Glutamatergic neuron (in vitro differentiated cells): ENCODE data around the gene TUBB4A. TPM values are rescaled to one million over a fixed set of nuclear protein-coding genes. Genes with fewer than 3 reads are reported as not detected.

ENCODE experiments used
- DNase-seq: peaks from one replicate; pipeline ENCODE4 v3.0.0; 2022
- H3K27ac Mint-ChIP-seq: one replicate; pipeline ENCODE4 v1.8.0; 2020; ENCODE audit warnings: mild to moderate bottlenecking, mixed read lengths, inconsistent platforms; ENCODE audit not compliant: unreplicated experiment
- H3K27me3 Mint-ChIP-seq: one replicate; pipeline ENCODE4 v1.8.0; 2020; ENCODE audit warnings: mild to moderate bottlenecking, moderate library complexity, mixed read lengths, inconsistent platforms; ENCODE audit not compliant: unreplicated experiment
- H3K36me3 Mint-ChIP-seq: one replicate; pipeline ENCODE4 v1.8.0; 2020; ENCODE audit warnings: mild to moderate bottlenecking, mixed read lengths, inconsistent platforms; ENCODE audit not compliant: unreplicated experiment
- H3K4me1 Mint-ChIP-seq: one replicate; pipeline ENCODE4 v1.8.0; 2020; ENCODE audit warnings: mild to moderate bottlenecking, low read depth, mixed read lengths, inconsistent platforms; ENCODE audit not compliant: unreplicated experiment
- H3K4me3 Mint-ChIP-seq: one replicate; pipeline ENCODE4 v1.8.0; 2020; ENCODE audit warnings: mild to moderate bottlenecking, mixed read lengths, inconsistent platforms; ENCODE audit not compliant: unreplicated experiment
- H3K9me3 Mint-ChIP-seq: one replicate; pipeline ENCODE4 v1.8.0; 2020; ENCODE audit warnings: mild to moderate bottlenecking, moderate library complexity, mixed read lengths, inconsistent platforms; ENCODE audit not compliant: unreplicated experiment
- CTCF ChIP-seq: fragments of 200-600 bp; sonication (generic); IDR thresholded peaks from one replicate; pipeline ENCODE4 v1.5.0; 2021; ENCODE audit not compliant: partially characterized antibody, unreplicated experiment
- total RNA-seq: library from RNA; stranded (reverse); fragmentation: NEBNext Ultra II Directional; extraction: Animal tissue kit (Norgen Biotek cat#: 25700); gene quantifications from one replicate; pipeline ENCODE4 v1.2.1, GENCODE V29; 2021; ENCODE audit not compliant: unreplicated experiment

Gene TUBB4A
- total RNA-seq, 1 donor from 2014 or later: 225 TPM

- H3K27me3 Mint-ChIP-seq: peaks cover 15% of the 10 kb centered on the region
- peaks cover 13% of the 10 kb centered on the region for H3K36me3 Mint-ChIP-seq
- no peak overlapping the region for H3K27ac Mint-ChIP-seq
- peak overlapping the region; percentile 65 for H3K4me3 Mint-ChIP-seq
- H3K9me3 Mint-ChIP-seq: peaks cover 8% of the 10 kb centered on the region
- DNase-seq: no peak
- TF ChIP-seq CTCF: no peak
- H3K4me1 Mint-ChIP-seq: peaks cover 2% of the 10 kb centered on the region
Measured at GRCh38 chr19:6499052-6499790, 2.9 kb downstream of the TUBB4A start.

DNA sequence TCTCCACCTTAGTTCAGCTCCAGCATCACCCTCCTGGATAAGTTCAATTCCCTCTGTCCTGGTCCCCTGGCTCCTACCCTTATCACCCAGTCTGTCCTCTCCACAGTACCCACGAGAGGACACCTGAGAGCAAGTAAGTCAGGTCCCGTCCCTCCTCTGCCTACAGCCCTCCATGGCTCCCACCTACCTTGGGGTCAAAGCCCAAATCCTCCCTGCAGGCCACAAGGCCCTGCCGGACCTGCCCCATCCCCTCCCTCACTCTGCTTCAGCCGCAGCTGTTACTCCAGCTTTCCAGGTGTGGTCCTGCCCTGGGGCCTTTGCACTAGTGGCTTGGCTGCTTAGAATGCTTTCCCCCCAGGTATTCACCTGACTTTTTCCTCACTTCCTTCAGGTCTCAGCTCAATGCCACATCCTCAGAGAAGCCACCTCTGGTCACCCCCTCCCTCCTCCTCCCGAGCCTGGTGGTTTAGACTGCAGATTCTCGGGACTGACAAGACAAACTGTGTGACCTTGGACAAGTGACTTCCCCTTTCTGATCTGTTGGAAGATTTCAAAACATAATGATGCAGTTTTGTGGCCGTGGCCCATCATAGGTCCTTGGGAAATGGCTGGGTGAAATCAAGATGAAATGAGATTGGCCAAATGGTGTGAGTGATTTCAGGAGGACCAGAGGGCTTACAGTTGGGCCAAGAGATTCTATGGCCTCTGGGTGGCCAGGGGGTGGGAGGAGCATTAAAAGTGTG lies 3.6 kb downstream of the TUBB4A start:
- peaks cover 13% of the 10 kb centered on the region for H3K36me3 Mint-ChIP-seq
- DNase-seq: no peak

DNA sequence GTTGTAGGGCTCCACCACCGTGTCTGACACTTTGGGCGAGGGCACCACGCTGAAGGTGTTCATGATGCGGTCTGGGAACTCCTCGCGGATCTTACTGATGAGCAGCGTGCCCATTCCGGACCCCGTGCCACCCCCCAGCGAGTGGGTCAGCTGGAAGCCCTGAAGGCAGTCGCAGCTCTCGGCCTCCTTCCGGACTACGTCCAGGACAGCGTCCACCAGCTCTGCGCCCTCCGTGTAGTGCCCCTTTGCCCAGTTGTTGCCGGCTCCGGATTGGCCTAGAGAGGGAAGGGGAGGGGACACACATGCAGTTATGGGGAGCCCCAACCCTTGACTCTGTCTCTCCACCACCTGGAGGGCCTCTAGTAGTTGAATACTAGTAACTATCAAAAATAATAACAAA lies 6.2 kb downstream of the TUBB4A start:
- Mint-ChIP-seq H3K36me3 (peaks cover 13% of the 10 kb centered on the region), H3K9me3 (peaks cover 5% of the 10 kb centered on the region), H3K4me3 (no peak overlapping the region), H3K4me1 (no peaks in the 10 kb centered on the region), H3K27ac (no peak overlapping the region), H3K27me3 (peaks cover 7% of the 10 kb centered on the region)
- no peak for TF ChIP-seq CTCF
- no peak for DNase-seq

More for the DNA sequence above, 3.6 kb downstream of the TUBB4A start:
- no peak for TF ChIP-seq CTCF
- Mint-ChIP-seq H3K9me3 (peaks cover 8% of the 10 kb centered on the region), H3K27me3 (peaks cover 12% of the 10 kb centered on the region), H3K27ac (no peak overlapping the region), H3K4me3 (peak overlapping the region; percentile 7), H3K4me1 (peaks cover 2% of the 10 kb centered on the region)

- Mint-ChIP-seq H3K4me1 (no peaks in the 10 kb centered on the region), H3K9me3 (peaks cover 5% of the 10 kb centered on the region), H3K36me3 (peaks cover 13% of the 10 kb centered on the region)
Measured at GRCh38 chr19:6494438-6495036, 7.6 kb downstream of the TUBB4A start.

More at GRCh38 chr19:6494438-6495036, 7.6 kb downstream of the TUBB4A start:
- TF ChIP-seq CTCF: no peak
- no peak for DNase-seq
- Mint-ChIP-seq H3K27me3 (peaks cover 5% of the 10 kb centered on the region), H3K27ac (no peak overlapping the region), H3K4me3 (no peak overlapping the region)
